T-cell (primary cell): ENCODE results near the gene IP6K1. TPM values are rescaled to one million over a fixed set of nuclear protein-coding genes. Genes with fewer than 3 reads are reported as not detected.
"Not testable (repeated sequence)": the region's sequence is repeated elsewhere in the genome, so short reads cannot be mapped to it uniquely, and the experiment has no call there.

Source experiments
- ATAC-seq, 4 experiments: fragments of 200-7000 bp in 3 of 4; fragments of 150-1000 bp in 1 of 4; cut with Tn5 transposase; replicated peaks in 1 of 4; 1 replicate in 3 of 4; 2 replicates in 1 of 4; pipeline ENCODE4 v1.10.0; 2021; ENCODE audit warnings: moderate library complexity in 3 of 4, mild to moderate bottlenecking in 2 of 4, moderate number of reproducible peaks in 1 of 4
- CTCF ChIA-PET, 2 donors: fragments of 300-600 bp; sonication (Branson Sonifier 250); formaldehyde crosslinking; loops; one replicate each; lab custom pipeline; 2022; ENCODE audit warnings: antibody characterized with exemption in 2 of 2; lab: Charles Lee
- POLR2A ChIA-PET, 2 donors: fragments of 300-600 bp; sonication (Branson Sonifier 250); formaldehyde crosslinking; loops; one replicate each; lab custom pipeline; 2022; ENCODE audit warnings: antibody characterized with exemption in 2 of 2; lab: Charles Lee
- DNase-seq, 35 experiments: peaks; one replicate each; pipeline versions ENCODE4 v3.0.0 to v3.0.0-alpha.2; 2013 to 2023
- H3K27ac ChIP-seq: one replicate; pipeline ENCODE4 v1.5.1; 2013; ENCODE audit warnings: low read length
- H3K27me3 ChIP-seq, 2 experiments: replicated peaks in 1 of 2; 1 replicate in 1 of 2; 2 replicates in 1 of 2; pipeline versions ENCODE4 v1.6.1 to v1.7.0; 2013; ENCODE audit warnings: low read length in 1 of 2, mixed read lengths in 1 of 2; ENCODE audit not compliant: control insufficient read depth in 2 of 2, insufficient read depth in 2 of 2; ENCODE audit errors: extremely low read depth in 1 of 2
- H3K36me3 ChIP-seq, 2 donors: 1 replicate in 1 of 2; 2 replicates in 1 of 2; pipeline versions ENCODE4 v1.6.1 to v1.7.0; 2013; ENCODE audit warnings: low read length in 1 of 2; ENCODE audit not compliant: control insufficient read depth in 2 of 2, insufficient read depth in 1 of 2; ENCODE audit errors: extremely low read depth in 1 of 2
- H3K4me1 ChIP-seq, 2 experiments: 1 replicate in 1 of 2; 2 replicates in 1 of 2; pipeline versions ENCODE4 v1.6.1 to v1.7.0; 2013; ENCODE audit warnings: low read length in 2 of 2, mixed read lengths in 1 of 2; ENCODE audit not compliant: insufficient read depth in 2 of 2, control insufficient read depth in 1 of 2; ENCODE audit errors: extremely low read depth in 1 of 2
- H3K4me3 ChIP-seq, 2 donors: 1 replicate in 1 of 2; 2 replicates in 1 of 2; pipeline versions ENCODE4 v1.5.1 to v1.7.0; 2013; ENCODE audit warnings: mild to moderate bottlenecking in 2 of 2, low read length in 1 of 2, moderate library complexity in 1 of 2; ENCODE audit not compliant: control insufficient read depth in 1 of 2; ENCODE audit errors: extremely low read depth in 1 of 2
- H3K9me3 ChIP-seq: 2 replicates; pipeline ENCODE4 v1.7.0; 2013
- H3K27ac Mint-ChIP-seq, 2 donors: one replicate each; pipeline ENCODE4 v1.8.0; 2020 to 2021; ENCODE audit warnings: mild to moderate bottlenecking in 2 of 2, mixed read lengths in 2 of 2
- H3K27me3 Mint-ChIP-seq, 2 donors: one replicate each; pipeline ENCODE4 v1.8.0; 2021 to 2022; ENCODE audit warnings: mixed read lengths in 2 of 2
- H3K36me3 Mint-ChIP-seq: one replicate; pipeline ENCODE4 v1.8.0; 2021; ENCODE audit warnings: mixed read lengths
- H3K4me1 Mint-ChIP-seq, 3 donors: one replicate each; pipeline ENCODE4 v1.8.0; 2020 to 2022; ENCODE audit warnings: mixed read lengths in 3 of 3, mild to moderate bottlenecking in 1 of 3
- H3K4me3 Mint-ChIP-seq, 3 donors: one replicate each; pipeline ENCODE4 v1.8.0; 2020 to 2022; ENCODE audit warnings: mild to moderate bottlenecking in 3 of 3, mixed read lengths in 3 of 3, moderate library complexity in 3 of 3
- H3K9me3 Mint-ChIP-seq, 3 donors: one replicate each; pipeline ENCODE4 v1.8.0; 2020 to 2022; ENCODE audit warnings: mixed read lengths in 3 of 3
- WGBS: methylation state at CpG from one replicate; pipeline ENCODE4 v1.1.5; 2013; ENCODE audit warnings: missing lambda C conversion rate; ENCODE audit not compliant: insufficient coverage; 5-methylcytosine and 5-hydroxymethylcytosine counted together
- total RNA-seq, 35 experiments: library from RNA in 6 of 35; stranded (reverse) in 6 of 35; fragments of 120-200 nt in 1 of 35; gene quantifications; one replicate each; pipeline versions ENCODE4 v1.2.1 to v1.2.4 and lab custom pipeline; 2013 to 2026

The IP6K1 gene
- total RNA-seq = 10 to 100 TPM; 31.6 to 62.2 (median 57.0) TPM
- 27.2 TPM for total RNA-seq (2013)
- 36.4 to 101 (median 59.6) reads per million in 29 experiments for total RNA-seq (lab: John Stamatoyannopoulos, UW)

GRCh38 chr3:49786357-49787181 lies at the start of gene IP6K1:
IP6K1 (minus strand) TSS chr3:49786542; CDS start chr3:49748040, 38,502 bp downstream.
- Histone ChIP-seq H3K9me3 (no peaks in the 10 kb centered on the region), H3K27ac (peak within 1 kb of the TSS; percentile 93), H3K4me1 (peaks cover 11 to 60% of the 10 kb centered on the region in 2 experiments), H3K4me3 (peak within 1 kb of the TSS; percentile 60 to 72), H3K36me3 (peaks cover 0 to 12% of the 10 kb centered on the region in 2 donors), H3K27me3 (peaks cover 0 to 7% of the 10 kb centered on the region in 2 experiments)
- H3K4me1 Mint-ChIP-seq = peaks cover 30 to 38% (median 33%) of the 10 kb centered on the region in 3 donors
- peaks cover 10% of the 10 kb centered on the region for H3K36me3 Mint-ChIP-seq
- 2% methylated on average over 53 of the region's 55 CpGs for WGBS
- ATAC-seq = peak; percentile 99 to 100 (median 100)
- H3K9me3 Mint-ChIP-seq = no peaks in the 10 kb centered on the region
- H3K4me3 Mint-ChIP-seq = peak within 1 kb of the TSS; percentile 90 to 93 (median 91)
- DNase-seq = peak; percentile 97 to 100 (median 100)
- POLR2A ChIA-PET = interaction anchor here in 1 of 2 donors (0.5 to 0.8 kb wide), 2 partner anchors 17 to 1741 kb away, joined by 4 to 6 read pairs; partner anchors contain the start of gene INKA1
- H3K27me3 Mint-ChIP-seq = no peaks in the 10 kb centered on the region
- CTCF ChIA-PET = interaction anchor here in 1 of 2 donors (1.4 kb wide), 1 partner anchor 53 kb away, joined by 3 read pairs; no protein-coding TSS in a partner anchor
- H3K27ac Mint-ChIP-seq = peak within 1 kb of the TSS; percentile 94 to 98

GRCh38 chr3:49831341-49831740 lies 45.0 kb upstream of the IP6K1 start:
- Histone ChIP-seq H3K4me3 (no peak overlapping the region), H3K9me3 (no peaks in the 10 kb centered on the region), H3K27ac (no peak overlapping the region), H3K27me3 (no peaks in the 10 kb centered on the region), H3K36me3 (no peaks in the 10 kb centered on the region), H3K4me1 (no peaks in the 10 kb centered on the region)
- H3K27ac Mint-ChIP-seq = no peak overlapping the region
- CTCF ChIA-PET = no interaction called here
- no peak for DNase-seq
- no peak for ATAC-seq
- no peaks in the 10 kb centered on the region for H3K36me3 Mint-ChIP-seq
- H3K27me3 Mint-ChIP-seq = no peaks in the 10 kb centered on the region
- H3K4me3 Mint-ChIP-seq = no peak overlapping the region
- no peaks in the 10 kb centered on the region for H3K9me3 Mint-ChIP-seq
- 20% methylated on average over 1 of the region's 3 CpGs for WGBS
- POLR2A ChIA-PET = interaction anchor here in 1 of 2 donors (0.6 to 0.7 kb wide), 2 partner anchors 94 to 316 kb away, joined by 3 to 8 read pairs; no protein-coding TSS in a partner anchor
- no peaks in the 10 kb centered on the region for H3K4me1 Mint-ChIP-seq

GRCh38 chr3:49826016-49826415 lies 39.7 kb upstream of the IP6K1 start:
- POLR2A ChIA-PET = no interaction called here
- Histone ChIP-seq H3K4me3 (no peak overlapping the region), H3K27ac (no peak overlapping the region), H3K36me3 (no peaks in the 10 kb centered on the region), H3K27me3 (no peaks in the 10 kb centered on the region), H3K9me3 (no peaks in the 10 kb centered on the region), H3K4me1 (no peaks in the 10 kb centered on the region)
- 83% methylated on average over 2 of the region's 6 CpGs for WGBS
- DNase-seq (no peak), ATAC-seq (no peak)
- no peak overlapping the region for H3K27ac Mint-ChIP-seq
- H3K27me3 Mint-ChIP-seq = no peaks in the 10 kb centered on the region
- H3K4me1 Mint-ChIP-seq = no peaks in the 10 kb centered on the region
- no peaks in the 10 kb centered on the region for H3K36me3 Mint-ChIP-seq
- H3K9me3 Mint-ChIP-seq = no peaks in the 10 kb centered on the region
- CTCF ChIA-PET = no interaction called here
- H3K4me3 Mint-ChIP-seq = no peak overlapping the region

GRCh38 chr3:49823131-49823530 lies 36.8 kb upstream of the IP6K1 start:
- H3K27ac Mint-ChIP-seq, H3K4me1 ChIP-seq, H3K4me3 ChIP-seq, H3K36me3 ChIP-seq, H3K36me3 Mint-ChIP-seq, DNase-seq, ATAC-seq, H3K4me3 Mint-ChIP-seq, H3K27me3 Mint-ChIP-seq, H3K4me1 Mint-ChIP-seq, H3K27ac ChIP-seq, CTCF ChIA-PET, H3K9me3 ChIP-seq, H3K27me3 ChIP-seq, H3K9me3 Mint-ChIP-seq: not testable (repeated sequence)
- POLR2A ChIA-PET = interaction anchor here in 1 of 2 donors (0.6 kb wide), 1 partner anchor 219 kb away, joined by 3 read pairs; no protein-coding TSS in a partner anchor
- WGBS = no CpG with 5 or more reads among the region's 3 CpGs

- ChIA-PET CTCF (interaction anchor here in 1 of 2 donors (0.5 to 1.7 kb wide), 3 partner anchors 11 to 1744 kb away, joined by 5 to 22 read pairs (median 5); partner anchors contain the start of gene INKA1), POLR2A (interaction anchor here (0.6 kb wide), 3 partner anchors 30 to 1769 kb away, joined by 3 to 5 read pairs (median 3); no protein-coding TSS in a partner anchor)
- peaks cover 0 to 41% of the 10 kb centered on the region in 2 donors for H3K36me3 ChIP-seq
- H3K4me3 ChIP-seq = peak within 1 kb of the TSS; percentile 65 to 82
- DNase-seq (peak in 18 of 35 experiments; percentile 11 to 65 (median 25)), ATAC-seq (peak; percentile 86 to 93 (median 89))
- Mint-ChIP-seq H3K36me3 (peaks cover 19% of the 10 kb centered on the region), H3K4me3 (peak within 1 kb of the TSS; percentile 85 to 97 (median 95)), H3K27me3 (no peaks in the 10 kb centered on the region), H3K9me3 (no peaks in the 10 kb centered on the region), H3K27ac (peak within 1 kb of the TSS; percentile 98 to 99), H3K4me1 (peaks cover 42 to 49% (median 44%) of the 10 kb centered on the region in 3 donors)
- H3K4me1 ChIP-seq = peaks cover 2 to 41% of the 10 kb centered on the region in 2 experiments
- no peaks in the 10 kb centered on the region for H3K27me3 ChIP-seq
- H3K27ac ChIP-seq = peak within 1 kb of the TSS; percentile 88
- H3K9me3 ChIP-seq = no peaks in the 10 kb centered on the region
- 0% methylated on average over 1 of the region's 9 CpGs for WGBS
Observed at GRCh38 chr3:49813497-49814174, 27.3 kb upstream of the IP6K1 start, which contains the start of gene UBA7. UBA7 (minus strand) TSS chr3:49813953; CDS start chr3:49813787, 166 bp downstream.
